Stimulated activated CD8-positive, alpha-beta memory T cell treated with anti-CD3 and anti-CD28 coated beads, Interleukin-15, amount 100 ng/mL, for 24 hours (primary cell): ENCODE measurements around the gene ETS1.

Experiments used
- DNase-seq: peaks from one replicate; pipeline ENCODE4 v3.0.0-alpha.2; 2020; ENCODE audit warnings: low read depth

Gene ETS1

GRCh38 chr11:128482092-128482491, 105.3 kb downstream of the ETS1 start:
- no peak for DNase-seq

- DNase-seq, result no peak
These were observed 106.2 kb downstream of the ETS1 start for GRCh38 chr11:128481135-128481534.

DNA sequence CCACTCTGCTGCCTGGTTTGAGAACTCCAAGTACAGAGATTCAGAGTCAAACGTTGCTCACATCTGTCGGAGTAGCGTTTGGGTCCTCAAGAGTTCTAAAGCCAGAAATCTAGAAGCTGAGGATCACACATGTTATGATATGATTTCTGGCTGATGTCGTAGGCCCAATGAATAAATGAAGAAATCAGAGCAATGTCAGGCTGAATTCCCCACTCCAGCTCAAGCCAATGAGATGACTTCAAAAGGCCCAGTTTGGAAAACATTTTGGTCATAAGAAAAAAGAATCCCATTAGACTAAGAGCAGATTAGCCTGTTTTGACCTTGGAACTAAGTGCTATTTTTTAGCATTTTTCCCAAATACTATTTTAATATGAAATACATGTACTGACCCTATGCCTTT, 106.7 kb downstream of the ETS1 start:
- no peak for DNase-seq

- no peak for DNase-seq
These were observed 107.3 kb downstream of the ETS1 start for GRCh38 chr11:128480066-128480465.

- DNase-seq, result no peak
These were observed 108.2 kb downstream of the ETS1 start for GRCh38 chr11:128479144-128479543.

- no peak for DNase-seq
These were observed 109.1 kb downstream of the ETS1 start for GRCh38 chr11:128478305-128478704.

DNA sequence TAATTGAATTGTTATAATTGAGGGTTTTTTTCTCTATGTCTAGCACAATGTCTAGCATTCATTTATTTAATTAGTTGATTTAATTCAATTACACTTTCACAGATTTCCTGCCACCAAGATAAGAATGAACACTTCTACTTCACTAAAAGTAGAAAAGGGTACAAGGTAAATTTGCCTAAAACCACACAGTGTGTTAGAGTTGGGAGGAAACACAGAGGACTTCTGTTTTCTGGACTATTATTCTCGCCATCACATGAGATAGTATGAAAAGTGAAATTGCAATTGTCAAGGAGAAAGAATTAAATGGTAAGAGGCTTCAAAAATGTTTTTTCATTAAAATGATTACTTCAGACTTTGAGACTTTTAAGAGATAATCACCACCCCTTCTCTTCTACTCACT, 109.5 kb downstream of the ETS1 start:
- DNase-seq, result no peak

DNA sequence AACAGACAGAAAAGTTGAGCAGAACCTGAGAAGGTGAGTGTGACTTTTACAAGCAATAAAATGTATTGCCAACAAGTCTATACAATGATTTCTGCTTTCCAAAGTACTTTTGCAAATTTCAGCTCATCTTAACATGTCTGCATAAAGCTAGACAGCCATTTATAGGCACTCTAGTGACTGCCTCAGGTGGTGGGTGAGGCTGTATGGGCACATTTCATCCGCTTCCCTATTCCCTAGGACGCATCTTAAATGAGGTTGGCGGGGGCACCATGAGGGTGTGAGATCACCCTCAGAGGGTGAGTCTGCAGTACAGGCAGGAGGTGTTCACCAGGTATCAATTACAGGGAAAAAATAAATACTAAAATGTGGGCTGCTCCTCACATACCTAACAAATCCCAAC, 110.1 kb downstream of the ETS1 start:
- no peak for DNase-seq

DNA sequence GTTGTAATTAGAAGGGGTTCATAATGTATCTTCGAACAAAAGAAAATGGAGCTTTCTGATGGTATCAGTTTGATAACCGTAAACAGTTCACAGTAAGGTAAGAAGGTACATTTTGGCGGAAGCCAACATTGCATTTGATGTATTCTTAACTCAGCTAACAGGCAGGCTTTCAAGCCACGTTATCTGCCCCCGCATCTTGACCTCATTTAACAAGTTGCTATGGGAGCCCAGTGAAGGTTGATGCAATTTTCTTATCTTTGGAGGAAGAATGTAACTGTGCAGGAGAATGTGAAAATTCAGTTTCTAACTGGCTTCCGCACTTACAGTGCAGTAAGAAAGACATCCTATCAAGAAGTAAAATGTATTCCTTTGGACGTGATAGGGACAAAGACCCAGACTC, 110.6 kb downstream of the ETS1 start:
- no peak for DNase-seq

GRCh38 chr11:128476049-128476448, 111.3 kb downstream of the ETS1 start:
- DNase-seq, result no peak

DNA sequence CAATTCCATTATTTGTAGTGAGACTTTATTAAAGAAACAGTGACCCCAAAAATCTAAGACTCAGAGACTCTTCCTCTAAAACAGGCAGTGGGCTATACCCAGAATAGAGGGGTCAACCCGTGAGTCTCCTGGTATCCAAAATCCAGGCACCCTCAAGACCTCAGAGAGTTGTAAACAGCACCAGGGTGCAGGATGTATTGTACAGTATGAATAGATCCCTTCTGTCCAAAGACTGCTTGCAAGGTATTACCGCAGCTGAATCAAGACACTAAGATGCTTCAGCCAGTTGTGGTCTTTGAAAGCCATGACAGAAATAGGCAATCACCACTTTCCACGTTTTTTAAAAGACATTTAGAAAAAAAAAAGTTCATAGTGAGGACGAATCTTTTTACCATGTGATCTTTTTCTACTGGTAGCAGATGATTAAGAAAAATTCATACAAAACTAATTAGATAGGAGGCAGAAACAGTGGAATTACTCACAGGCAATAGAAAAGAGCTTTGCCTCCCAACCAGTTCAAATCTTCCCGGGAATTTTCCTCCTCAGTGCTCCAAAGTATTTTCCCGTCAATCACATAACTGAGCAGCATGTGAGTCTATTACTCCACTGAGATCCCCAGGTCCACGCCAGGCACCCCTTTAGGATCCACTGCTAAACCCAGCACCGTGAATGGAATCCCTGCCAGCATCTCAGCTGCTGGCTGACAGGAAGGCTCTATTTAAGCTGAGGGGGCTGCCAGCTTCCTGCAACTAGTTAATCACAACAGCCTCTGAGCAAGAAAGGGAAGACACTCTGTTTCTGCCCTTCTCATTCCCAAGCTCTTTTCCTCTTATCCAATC, 113.1 kb downstream of the ETS1 start:
- no peak for DNase-seq

GRCh38 chr11:128473636-128474035, 113.7 kb downstream of the ETS1 start:
- DNase-seq, result no peak

DNA sequence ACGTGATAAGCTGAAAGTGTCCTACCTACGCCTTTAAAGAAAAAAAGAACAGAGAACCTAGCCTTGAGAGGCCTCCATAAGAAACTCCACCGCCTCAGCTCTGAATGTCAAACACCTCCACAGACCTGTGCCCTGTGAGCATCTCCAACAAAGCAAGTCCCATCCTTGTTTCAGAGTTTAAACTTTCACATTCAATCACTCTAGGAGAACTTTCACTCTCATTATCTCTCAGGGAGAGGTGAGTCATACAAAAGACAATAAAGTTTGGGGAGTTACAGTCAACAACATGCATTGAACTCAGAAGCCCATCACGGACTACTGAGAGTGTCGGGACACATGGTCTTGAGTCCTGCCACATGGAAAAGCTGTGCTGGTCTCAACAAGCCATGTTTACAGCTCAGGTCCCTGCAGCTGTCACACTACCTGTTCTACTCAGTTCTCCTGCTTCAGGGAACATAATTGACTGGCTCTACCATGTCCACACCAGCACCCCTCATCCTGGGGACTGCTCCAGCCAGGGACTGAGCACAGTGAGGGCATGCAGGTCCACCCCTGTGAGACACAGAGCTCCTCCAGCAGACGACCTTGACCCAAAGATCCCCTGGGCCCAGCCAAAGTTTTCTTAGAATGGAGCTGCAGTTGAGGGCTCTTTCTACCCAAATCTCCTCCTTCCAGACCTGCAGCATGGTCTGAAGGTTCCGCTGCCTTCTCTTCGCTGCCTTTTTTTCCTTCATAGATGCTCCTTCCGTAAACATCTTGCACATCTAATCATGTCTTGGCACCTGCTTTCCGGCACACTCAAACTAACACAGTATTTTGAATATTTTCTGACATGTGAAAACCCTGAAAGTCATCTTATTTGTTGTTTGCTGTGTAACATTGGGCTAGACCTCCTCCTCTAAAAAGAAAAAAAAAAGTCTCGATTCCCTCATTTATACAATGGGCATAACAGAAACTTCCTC, 114.9 kb downstream of the ETS1 start:
- no peak for DNase-seq

- no peak for DNase-seq
These were observed 116.2 kb downstream of the ETS1 start for GRCh38 chr11:128471138-128471661.

- no peak for DNase-seq
These were observed 117.3 kb downstream of the ETS1 start for GRCh38 chr11:128470081-128470480.

- DNase-seq, result no peak
These were observed 118.1 kb downstream of the ETS1 start for GRCh38 chr11:128469220-128469619.

DNA sequence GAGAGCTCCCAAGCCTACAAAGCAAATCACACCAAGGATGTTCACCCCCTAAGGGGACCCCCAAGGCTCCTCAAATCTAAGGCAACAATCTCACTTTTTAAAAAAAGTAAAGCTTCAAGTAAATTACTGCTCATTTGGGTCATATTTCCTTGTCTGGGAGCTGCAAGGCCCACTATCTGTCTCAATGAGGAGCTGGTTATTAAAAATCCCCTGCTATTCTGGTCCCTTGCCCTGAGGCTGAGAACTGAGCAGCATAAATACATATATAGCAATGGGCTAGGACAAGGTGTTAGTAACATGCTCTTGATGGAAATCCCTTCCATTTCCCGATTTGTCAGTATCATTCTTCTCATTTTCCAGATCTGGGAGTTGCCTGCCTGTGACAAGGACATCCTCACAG, 119.2 kb downstream of the ETS1 start:
- no peak for DNase-seq

DNA sequence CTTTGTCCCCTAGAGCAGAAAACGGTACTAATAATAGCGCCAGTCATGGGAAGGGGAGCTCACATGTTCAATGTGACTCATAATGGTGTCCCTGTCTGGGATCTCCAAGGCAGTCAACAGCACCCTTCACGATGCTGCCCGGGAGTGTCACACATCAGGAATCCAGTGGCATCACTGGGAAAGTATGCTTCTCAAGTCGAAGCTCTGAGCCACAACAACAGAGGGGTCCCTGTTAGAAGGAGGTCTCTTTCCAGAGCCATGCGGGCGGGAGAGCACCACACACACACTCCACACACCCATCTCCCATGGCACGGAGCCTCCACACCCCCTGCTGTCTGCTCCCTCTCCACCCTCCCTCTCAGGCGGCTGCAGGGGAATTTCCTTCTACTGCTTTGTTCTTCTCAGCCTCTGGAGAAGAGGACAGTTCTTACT, 119.7 kb downstream of the ETS1 start:
- DNase-seq, result no peak

DNA sequence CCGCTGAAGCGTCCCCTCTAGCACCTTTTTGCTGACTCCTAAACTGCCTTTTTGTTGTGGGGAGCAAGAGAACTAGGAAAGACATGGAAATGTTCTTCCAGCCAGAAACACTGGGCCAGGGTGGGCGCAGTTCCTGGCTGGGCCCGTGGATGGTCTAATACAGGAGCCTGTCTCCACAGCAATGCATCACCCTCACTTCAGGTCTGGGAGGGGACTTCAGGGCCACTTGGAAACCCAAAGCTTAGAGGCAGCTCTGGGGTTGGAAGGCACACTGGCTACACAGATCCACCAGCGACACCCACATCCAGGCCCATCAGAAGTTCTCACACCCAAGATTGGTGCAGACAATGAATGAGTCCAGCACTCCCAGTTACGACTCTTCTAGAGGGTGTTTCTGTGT, 120.3 kb downstream of the ETS1 start:
- no peak for DNase-seq

- DNase-seq, result no peak
These were observed 121.2 kb downstream of the ETS1 start for GRCh38 chr11:128465946-128466705.

DNA sequence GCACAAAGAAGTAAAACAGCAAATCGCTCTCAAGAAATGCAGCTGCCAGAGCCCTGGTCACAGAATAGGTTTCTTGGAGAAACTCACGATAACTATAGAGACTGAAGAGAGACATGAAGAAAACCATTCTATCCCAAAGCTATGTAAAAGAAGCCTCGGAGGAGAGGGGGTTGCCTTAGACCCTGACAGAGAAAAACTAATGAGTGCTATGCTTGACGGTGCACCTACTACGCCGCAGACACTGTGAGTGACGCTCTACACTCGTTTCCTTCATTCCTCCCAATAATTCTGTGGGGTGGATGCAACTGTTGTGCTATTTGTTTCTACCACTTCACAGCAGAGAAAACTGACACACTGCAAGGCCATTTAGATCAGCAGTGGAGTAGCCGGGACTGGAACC, 121.8 kb downstream of the ETS1 start:
- DNase-seq, result no peak

- DNase-seq, result no peak
These were observed 122.4 kb downstream of the ETS1 start for GRCh38 chr11:128464878-128465450.
